GM20000 (cell line): ENCODE measurements around the gene DCBLD1.
"Not testable (repeated sequence)": the region's sequence is repeated elsewhere in the genome, so short reads cannot be mapped to it uniquely, and the experiment has no call there.

Experiments used
- DNase-seq: peaks from one replicate; pipeline ENCODE4 v3.0.0; 2012; ENCODE audit warnings: low spot score
- TF ChIP-seq, protein P1 (sequence below): IDR thresholded peaks from 2 replicates; pipeline ENCODE4 v1.5.1; 2012; ENCODE audit warnings: mild to moderate bottlenecking, control low read depth; ENCODE audit errors: extremely low read depth, missing control alignments

The DCBLD1 gene

DNA sequence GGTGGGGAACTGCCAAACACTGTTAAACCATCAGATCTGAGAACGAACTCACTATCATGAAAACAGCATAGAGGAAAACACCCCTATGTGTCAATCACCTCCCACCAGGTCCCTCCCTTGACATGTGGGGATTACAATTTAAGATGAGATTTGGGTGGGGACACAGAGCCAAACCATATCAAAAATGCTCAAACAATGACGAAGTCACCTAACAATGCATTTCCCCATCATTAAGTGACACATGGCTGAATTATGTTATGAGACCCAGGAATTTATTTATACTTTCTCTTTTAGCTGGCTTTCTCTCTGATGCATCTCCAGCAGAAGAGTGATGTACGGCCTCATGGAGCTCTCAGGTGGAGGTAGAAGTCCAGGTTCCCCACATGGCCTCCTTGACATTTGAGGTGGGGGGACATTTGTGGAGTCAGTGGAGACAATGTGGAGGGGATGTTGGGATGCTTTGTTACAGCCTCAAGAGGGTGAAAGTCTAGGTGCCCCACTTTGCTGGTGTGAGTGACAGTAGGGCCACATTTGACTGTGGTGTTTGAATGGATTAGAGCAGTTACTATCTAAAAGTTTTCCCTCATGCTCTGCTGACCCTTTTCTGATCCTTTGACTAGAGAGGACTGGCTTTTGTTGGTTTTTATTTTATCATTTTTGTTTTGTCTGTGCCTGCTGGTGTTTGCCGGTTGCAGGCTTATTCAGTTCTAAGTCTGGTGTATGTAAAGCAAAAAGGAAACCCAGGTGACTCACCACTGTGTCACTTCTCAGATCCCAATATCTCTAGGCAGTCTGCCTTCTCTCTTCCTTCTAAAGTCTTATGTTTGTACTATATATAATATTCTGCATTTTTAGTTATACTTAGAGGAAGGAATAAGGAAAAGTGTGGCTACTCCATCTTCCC, 18.5 kb upstream of the DCBLD1 start:
- TF ChIP-seq, protein P1, sequence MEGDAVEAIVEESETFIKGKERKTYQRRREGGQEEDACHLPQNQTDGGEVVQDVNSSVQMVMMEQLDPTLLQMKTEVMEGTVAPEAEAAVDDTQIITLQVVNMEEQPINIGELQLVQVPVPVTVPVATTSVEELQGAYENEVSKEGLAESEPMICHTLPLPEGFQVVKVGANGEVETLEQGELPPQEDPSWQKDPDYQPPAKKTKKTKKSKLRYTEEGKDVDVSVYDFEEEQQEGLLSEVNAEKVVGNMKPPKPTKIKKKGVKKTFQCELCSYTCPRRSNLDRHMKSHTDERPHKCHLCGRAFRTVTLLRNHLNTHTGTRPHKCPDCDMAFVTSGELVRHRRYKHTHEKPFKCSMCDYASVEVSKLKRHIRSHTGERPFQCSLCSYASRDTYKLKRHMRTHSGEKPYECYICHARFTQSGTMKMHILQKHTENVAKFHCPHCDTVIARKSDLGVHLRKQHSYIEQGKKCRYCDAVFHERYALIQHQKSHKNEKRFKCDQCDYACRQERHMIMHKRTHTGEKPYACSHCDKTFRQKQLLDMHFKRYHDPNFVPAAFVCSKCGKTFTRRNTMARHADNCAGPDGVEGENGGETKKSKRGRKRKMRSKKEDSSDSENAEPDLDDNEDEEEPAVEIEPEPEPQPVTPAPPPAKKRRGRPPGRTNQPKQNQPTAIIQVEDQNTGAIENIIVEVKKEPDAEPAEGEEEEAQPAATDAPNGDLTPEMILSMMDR = no peak
- no peak for DNase-seq

DNA sequence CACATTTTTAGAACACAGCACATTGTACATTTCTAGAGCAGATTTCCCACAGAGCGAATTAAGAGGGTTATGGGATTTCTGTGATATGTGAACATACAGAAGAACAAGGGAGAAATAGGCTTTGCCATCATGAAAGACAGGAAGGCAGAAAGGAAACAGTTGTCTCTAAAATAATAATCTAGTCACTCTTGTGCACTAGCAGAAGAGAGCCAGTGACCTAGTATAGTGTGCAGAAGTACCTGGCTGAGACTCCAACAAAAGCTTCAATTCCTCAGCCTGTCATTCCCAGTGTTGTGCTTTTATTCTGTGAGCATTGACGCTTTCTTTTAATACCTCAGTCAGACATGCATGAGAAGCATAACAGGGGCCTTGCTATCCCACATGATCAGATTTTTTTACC, 17.8 kb upstream of the DCBLD1 start:
- no peak for DNase-seq
- TF ChIP-seq, protein P1 = no peak

DNA sequence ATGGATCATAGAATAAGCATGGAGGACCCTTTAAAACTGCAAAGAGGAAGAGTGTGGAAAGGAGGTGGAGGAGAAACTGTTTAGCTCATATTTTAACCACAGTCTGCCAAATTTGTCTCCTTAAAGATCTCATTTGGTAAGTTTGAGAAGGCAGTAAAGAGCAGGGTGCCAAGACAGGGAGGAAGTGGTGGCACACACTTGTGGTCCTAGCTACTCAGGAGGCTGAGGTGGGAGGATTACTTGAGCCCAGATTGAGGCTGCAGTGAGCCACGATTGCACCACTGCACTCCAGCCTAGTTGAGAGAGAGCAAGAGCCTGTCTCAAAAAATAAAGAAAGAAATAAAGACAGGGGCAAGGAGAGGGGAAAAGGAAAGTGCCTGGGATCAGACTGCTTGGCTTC, 16.8 kb upstream of the DCBLD1 start:
- DNase-seq = no peak
- TF ChIP-seq, protein P1 = no peak

DNA sequence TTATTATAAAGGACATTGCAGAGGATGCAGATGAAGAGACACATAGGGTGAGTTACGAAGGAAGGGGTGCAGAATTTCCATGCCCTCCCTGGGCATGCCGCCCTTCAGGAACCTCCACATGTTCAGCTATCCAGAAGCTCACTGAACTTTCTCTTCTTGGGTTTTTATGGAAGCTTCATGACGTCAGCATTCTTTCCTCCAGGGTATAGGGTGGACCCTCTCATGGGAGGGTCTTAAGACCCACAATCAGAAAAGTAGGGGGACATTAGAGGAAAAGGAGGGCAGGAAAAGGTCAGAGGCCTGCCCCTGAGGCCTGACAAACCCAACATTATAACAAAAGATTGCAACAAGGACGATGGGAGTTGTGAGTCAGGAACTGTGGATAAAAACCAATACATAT, 14.6 kb upstream of the DCBLD1 start:
- TF ChIP-seq, protein P1 = no peak
- no peak for DNase-seq

DNA sequence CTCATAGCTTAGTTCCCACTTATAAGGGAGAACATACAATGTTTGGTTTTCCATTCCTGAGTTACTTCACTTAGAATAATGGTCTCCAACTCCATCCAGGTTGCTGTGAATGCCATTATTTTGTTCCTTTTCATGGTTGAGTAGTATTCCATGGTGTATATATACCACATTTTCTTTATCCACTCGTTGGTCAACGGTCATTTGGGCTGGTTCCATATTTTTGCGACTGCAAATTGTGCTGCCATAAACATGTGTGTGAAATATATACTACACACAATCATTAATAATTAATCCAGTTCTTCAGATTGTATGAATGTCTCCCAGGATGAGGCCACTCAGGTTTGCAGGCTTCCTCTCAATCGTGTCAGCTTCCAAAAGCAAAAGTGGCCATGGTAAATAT, 13.9 kb upstream of the DCBLD1 start:
- not testable (repeated sequence) for DNase-seq

DNA sequence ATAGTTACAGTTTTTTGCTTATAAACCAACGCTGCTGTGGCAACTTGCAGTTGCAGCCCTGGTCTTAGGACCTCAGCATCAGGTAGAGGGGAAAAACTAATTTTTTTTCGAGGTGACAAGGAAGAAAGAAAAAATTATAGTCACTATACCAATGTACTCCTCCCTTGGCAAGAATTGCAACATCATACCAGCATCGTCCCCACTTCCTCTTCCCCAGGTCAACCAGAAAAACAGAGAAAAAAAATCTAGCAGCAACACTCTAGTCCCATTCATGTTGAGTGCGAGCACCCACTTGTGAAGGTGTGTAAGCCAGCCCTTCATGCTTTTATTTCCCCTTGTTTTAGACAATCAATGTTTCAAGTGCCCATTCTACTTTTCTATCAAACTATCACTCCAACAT, 13.1 kb upstream of the DCBLD1 start:
- TF ChIP-seq, protein P1 = no peak
- DNase-seq = no peak

DNA sequence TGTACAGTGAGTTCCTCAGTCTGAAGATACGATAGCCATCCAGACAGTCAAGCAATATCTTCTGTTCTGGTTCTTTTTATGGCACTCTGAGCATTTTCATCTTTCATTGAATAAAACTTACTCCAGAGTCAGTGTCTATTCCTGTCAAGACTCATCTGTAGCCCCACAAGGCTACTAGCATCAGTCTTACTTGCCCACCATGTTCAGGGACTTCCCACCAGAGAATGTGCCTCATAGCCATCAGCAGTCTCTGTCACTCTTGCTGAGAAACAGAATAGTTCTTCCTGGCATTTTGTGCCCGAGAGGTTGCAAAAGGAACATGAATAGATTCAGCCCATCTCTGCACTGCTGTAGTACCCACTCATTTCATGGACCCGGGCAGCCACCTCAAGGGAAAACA, 12.7 kb upstream of the DCBLD1 start:
- TF ChIP-seq, protein P1 = no peak
- no peak for DNase-seq

DNA sequence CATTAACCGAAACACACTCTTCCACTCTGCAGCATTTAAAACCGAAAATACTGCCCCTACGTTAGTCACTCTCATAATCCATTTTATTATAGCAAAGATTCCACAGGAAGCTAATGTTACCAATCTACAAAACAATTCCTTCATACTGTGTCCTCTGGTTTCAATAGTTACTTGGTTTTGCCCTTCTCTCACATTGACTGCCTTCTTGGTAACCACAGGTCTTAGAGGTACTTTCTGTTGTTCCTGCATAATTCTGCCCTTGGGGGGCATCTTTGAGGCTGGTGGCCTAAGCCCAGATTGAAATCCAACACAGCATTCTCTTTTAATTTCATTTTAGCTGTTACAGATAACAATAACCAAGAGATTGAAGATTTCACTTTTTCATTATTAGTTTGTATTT, 9.8 kb upstream of the DCBLD1 start:
- TF ChIP-seq, protein P1 = no peak
- DNase-seq = no peak
